Lung (tissue), 12 donors: ENCODE results near the gene ARHGAP31. TPM values are rescaled to one million over a fixed set of nuclear protein-coding genes. Genes with fewer than 3 reads are reported as not detected.
A peak's percentile ranks its signal among the peaks of the same experiment; 100 is the strongest.

Experiments used
- ATAC-seq: fragments of 200-7000 bp; cut with Tn5 transposase; one replicate; pipeline ENCODE4 v1.9.1; 2020; ENCODE audit warnings: moderate number of reproducible peaks; ENCODE audit not compliant: insufficient read depth, low FRiP score
- DNase-seq, 3 donors: peaks; one replicate each; pipeline ENCODE4 v3.0.0-alpha.2; 2013 to 2017
- H3K27ac ChIP-seq, 2 donors: one replicate each; pipeline ENCODE4 v1.5.1; 2013; ENCODE audit warnings: mild to moderate bottlenecking in 2 of 2, moderate library complexity in 2 of 2, control low read depth in 1 of 2, inconsistent platforms in 1 of 2, low read depth in 1 of 2, low read length in 1 of 2
- H3K27me3 ChIP-seq, 3 donors: one replicate each; pipeline ENCODE4 v1.5.1; 2013; ENCODE audit warnings: low read length in 2 of 3; ENCODE audit not compliant: control insufficient read depth in 3 of 3, insufficient read depth in 3 of 3
- H3K36me3 ChIP-seq, 4 donors: one replicate each; pipeline ENCODE4 v1.5.1; 2013; ENCODE audit warnings: low read length in 4 of 4, mild to moderate bottlenecking in 1 of 4, moderate library complexity in 1 of 4; ENCODE audit not compliant: control insufficient read depth in 4 of 4, insufficient read depth in 4 of 4
- H3K4me1 ChIP-seq, 5 donors: one replicate each; pipeline ENCODE4 v1.5.1; 2013; ENCODE audit warnings: low read length in 5 of 5, mild to moderate bottlenecking in 2 of 5, moderate library complexity in 1 of 5; ENCODE audit not compliant: control insufficient read depth in 5 of 5, insufficient read depth in 5 of 5
- H3K4me3 ChIP-seq: one replicate; pipeline ENCODE4 v1.5.1; 2013; ENCODE audit warnings: mild to moderate bottlenecking, control low read depth, moderate library complexity
- H3K9ac ChIP-seq, 2 donors: one replicate each; pipeline ENCODE4 v1.5.1; 2013; ENCODE audit warnings: low read length in 2 of 2, control low read depth in 1 of 2; ENCODE audit not compliant: insufficient read depth in 1 of 2
- H3K9me3 ChIP-seq, 4 donors: one replicate each; pipeline ENCODE4 v1.5.1; 2013; ENCODE audit warnings: low read length in 3 of 4, mild to moderate bottlenecking in 1 of 4, moderate library complexity in 1 of 4; ENCODE audit not compliant: control insufficient read depth in 4 of 4, insufficient read depth in 3 of 4
- WGBS, 2 donors: extraction: QIAGEN DNeasy Blood & Tissue Kit; methylation state at CpG; one replicate each; pipeline ENCODE4 v1.1.7; 2013; 5-methylcytosine and 5-hydroxymethylcytosine counted together
- polyA plus RNA-seq, 2 donors: library from polyadenylated mRNA; stranded (reverse); fragments of 200-250 nt; gene quantifications; one replicate each; pipeline ENCODE4 v1.2.1, GENCODE V29; 2013
- total RNA-seq, 2 donors: library from RNA; depleted of rRNA in 1 of 2; stranded (reverse); fragments of >200 nt in 1 of 2; gene quantifications; one replicate each; pipeline ENCODE4 v1.2.1, GENCODE V29; 2014 to 2021
- TF ChIP-seq, protein P1 (sequence below): IDR thresholded peaks from 2 replicates; pipeline ENCODE4 v1.5.1; 2012; ENCODE audit warnings: mild to moderate bottlenecking; ENCODE audit errors: control extremely low read depth, extremely low read depth
- donor health status: control.
- donor health status: control.
- donor health status: Bipolar disorder and iron deficiency.
- donor health status: healthy.
- donor health status: DM: yes; HTN: yes; CAD: no.

Gene ARHGAP31
- total and polyA plus RNA-seq, 4 donors: 11.6 to 58.5 (median 31.7) TPM

DNA sequence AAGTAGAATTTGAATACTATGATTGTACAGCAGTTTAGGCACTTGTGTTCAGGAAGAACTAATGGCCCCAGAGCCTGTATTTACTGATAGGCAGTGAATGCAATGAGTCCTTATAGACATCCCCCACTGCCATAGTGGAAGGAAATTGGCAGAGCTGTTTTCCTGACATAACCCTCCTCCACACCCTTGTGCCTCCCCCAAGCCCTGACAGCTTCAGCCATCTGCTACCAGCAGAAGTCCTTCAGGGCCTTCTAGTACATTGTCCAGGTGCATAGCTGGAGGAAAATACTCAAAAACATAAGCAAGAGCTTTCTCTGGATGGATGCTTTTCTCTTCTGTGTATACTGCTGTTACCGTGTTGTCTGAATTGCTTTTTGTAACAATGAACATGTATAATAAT lies 20.6 kb downstream of the ARHGAP31 start:
- Histone ChIP-seq H3K9me3 (no peaks in the 10 kb centered on the region), H3K4me1 (peaks cover 0 to 21% (median 0%) of the 10 kb centered on the region in 5 donors), H3K36me3 (peaks cover 4 to 14% (median 7%) of the 10 kb centered on the region in 4 donors), H3K27ac (no peak overlapping the region), H3K27me3 (no peaks in the 10 kb centered on the region), H3K4me3 (no peak overlapping the region), H3K9ac (no peak overlapping the region)
- WGBS, 2 donors: 76 to 78% methylated on average over 1 of the region's 1 CpG
- DNase-seq: no peak
- TF ChIP-seq, protein P1, sequence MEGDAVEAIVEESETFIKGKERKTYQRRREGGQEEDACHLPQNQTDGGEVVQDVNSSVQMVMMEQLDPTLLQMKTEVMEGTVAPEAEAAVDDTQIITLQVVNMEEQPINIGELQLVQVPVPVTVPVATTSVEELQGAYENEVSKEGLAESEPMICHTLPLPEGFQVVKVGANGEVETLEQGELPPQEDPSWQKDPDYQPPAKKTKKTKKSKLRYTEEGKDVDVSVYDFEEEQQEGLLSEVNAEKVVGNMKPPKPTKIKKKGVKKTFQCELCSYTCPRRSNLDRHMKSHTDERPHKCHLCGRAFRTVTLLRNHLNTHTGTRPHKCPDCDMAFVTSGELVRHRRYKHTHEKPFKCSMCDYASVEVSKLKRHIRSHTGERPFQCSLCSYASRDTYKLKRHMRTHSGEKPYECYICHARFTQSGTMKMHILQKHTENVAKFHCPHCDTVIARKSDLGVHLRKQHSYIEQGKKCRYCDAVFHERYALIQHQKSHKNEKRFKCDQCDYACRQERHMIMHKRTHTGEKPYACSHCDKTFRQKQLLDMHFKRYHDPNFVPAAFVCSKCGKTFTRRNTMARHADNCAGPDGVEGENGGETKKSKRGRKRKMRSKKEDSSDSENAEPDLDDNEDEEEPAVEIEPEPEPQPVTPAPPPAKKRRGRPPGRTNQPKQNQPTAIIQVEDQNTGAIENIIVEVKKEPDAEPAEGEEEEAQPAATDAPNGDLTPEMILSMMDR: no peak
- ATAC-seq: no peak

DNA sequence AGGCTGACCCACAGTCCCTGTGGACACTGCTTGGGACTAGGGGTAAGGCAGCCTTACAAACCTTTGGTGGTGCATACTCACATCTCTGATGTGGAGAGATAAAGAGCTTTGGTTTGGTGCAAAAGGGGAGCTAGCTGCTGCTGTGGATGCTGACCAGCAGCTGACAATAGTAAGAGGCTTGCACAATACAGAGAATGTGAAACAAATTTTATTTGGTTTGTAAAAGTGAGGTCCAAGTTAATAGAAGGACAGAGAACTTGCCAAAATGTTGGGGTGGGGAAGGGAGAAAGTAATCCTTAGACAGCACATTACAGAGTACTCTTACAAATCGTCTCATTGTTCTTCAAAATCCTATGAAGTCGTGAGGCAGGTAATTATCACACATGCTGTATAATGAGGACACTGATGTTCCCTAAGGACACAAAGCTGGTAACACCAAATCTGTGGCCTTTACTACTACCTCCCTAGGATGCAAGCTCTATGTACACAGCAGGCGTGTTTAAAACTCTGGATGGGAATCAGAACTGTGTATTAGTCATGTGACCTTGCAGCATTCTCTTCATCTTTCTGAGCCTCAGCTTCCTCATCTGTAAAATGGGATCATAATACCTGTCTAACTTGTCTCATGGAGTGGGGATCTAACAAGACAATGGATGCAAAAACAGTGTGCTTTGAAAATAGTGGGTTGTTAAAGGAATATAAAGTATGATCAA lies 21.6 kb downstream of the ARHGAP31 start:
- Histone ChIP-seq H3K9ac (no peak overlapping the region), H3K27ac (peak overlapping the region in 1 of 2 donors; percentile 32), H3K36me3 (peaks cover 4 to 14% (median 7%) of the 10 kb centered on the region in 4 donors), H3K27me3 (no peaks in the 10 kb centered on the region), H3K9me3 (no peaks in the 10 kb centered on the region), H3K4me1 (peaks cover 0 to 15% (median 0%) of the 10 kb centered on the region in 5 donors), H3K4me3 (no peak overlapping the region)
- WGBS, 2 donors: 78 to 81% methylated on average over 3 of the region's 3 CpGs
- ATAC-seq (no peak), DNase-seq (no peak)
- TF ChIP-seq, protein P1: no peak

DNA sequence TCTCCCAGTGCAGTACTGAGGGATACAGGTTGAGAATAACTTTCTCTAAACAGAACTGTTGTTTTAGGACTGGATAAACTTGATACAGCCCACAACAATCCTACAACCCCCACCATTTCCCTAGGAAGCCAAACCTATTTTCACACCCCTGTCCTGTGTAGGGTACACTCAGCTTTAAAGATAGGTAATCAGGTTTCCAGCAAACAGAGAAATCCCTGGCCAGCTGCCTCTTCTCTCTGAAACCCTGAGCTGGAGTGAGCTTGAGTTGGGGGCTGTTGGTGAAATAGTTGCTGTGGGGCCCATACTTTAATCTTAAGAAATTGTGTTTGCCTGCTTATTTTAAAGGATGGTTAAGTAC lies 22.1 kb downstream of the ARHGAP31 start:
- TF ChIP-seq, protein P1: no peak
- Histone ChIP-seq H3K9me3 (no peaks in the 10 kb centered on the region), H3K4me3 (no peak overlapping the region), H3K36me3 (peaks cover 4 to 14% (median 7%) of the 10 kb centered on the region in 4 donors), H3K27ac (no peak overlapping the region), H3K9ac (no peak overlapping the region), H3K27me3 (no peaks in the 10 kb centered on the region), H3K4me1 (peaks cover 0 to 15% (median 0%) of the 10 kb centered on the region in 5 donors)
- no peak for DNase-seq
- no peak for ATAC-seq
